Activated naive CD4-positive, alpha-beta T cell treated with anti-CD3 and anti-CD28 coated beads, Interleukin-2, amount 50 U/mL, for 72 hours (primary cell): ENCODE data around the gene STS. TPM values are rescaled to one million over a fixed set of nuclear protein-coding genes. Genes with fewer than 3 reads are reported as not detected.

Experiments
- ATAC-seq, 2 donors: fragments of 150-1000 bp; cut with Tn5 transposase; 2 replicates each; pipeline ENCODE4 v1.10.0; 2021; ENCODE audit warnings: mild to moderate bottlenecking in 2 of 2, moderate library complexity in 2 of 2
- DNase-seq, 2 donors: peaks; one replicate each; pipeline ENCODE4 v3.0.0; 2021 to 2022; ENCODE audit warnings: low spot score in 2 of 2
- H3K27ac Mint-ChIP-seq, 2 donors: one replicate each; pipeline ENCODE4 v1.8.0; 2022; ENCODE audit warnings: mild to moderate bottlenecking in 2 of 2, mixed read lengths in 2 of 2
- H3K36me3 Mint-ChIP-seq, 2 donors: one replicate each; pipeline ENCODE4 v1.8.0; 2022; ENCODE audit warnings: mixed read lengths in 2 of 2
- H3K9me3 Mint-ChIP-seq, 2 donors: one replicate each; pipeline ENCODE4 v1.8.0; 2022; ENCODE audit warnings: mixed read lengths in 2 of 2
- total RNA-seq, 2 donors: library from RNA; stranded (reverse); gene quantifications; one replicate each; pipeline ENCODE4 v1.2.3, GENCODE V29; 2022

The STS gene
- total RNA-seq, 2 donors from 2014 or later, result 0.39 to 1.1 TPM

DNA sequence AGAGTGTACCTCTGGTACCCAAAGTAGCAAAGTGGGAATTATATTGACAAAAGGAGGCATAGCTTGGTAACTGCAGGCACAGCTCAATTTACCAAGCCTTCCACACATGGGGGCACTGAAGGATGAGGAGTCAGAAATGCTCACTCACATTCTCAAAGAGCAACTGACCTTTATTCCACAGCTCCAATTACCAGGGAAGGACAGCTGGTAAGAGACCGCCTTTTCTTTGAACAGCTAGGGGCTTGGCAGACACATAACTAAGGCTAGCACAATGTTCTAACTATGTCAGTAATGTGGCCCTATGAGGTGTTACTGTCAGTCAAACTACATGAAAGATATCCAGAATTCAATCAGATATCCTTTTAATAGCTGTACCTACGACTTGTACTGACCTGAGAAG lies 20.5 kb upstream of the STS start:
- Mint-ChIP-seq H3K9me3 (no peaks in the 10 kb centered on the region), H3K27ac (no peak overlapping the region), H3K36me3 (peaks cover 0 to 4% of the 10 kb centered on the region in 2 donors)
- ATAC-seq, result no peak
- DNase-seq, result no peak

DNA sequence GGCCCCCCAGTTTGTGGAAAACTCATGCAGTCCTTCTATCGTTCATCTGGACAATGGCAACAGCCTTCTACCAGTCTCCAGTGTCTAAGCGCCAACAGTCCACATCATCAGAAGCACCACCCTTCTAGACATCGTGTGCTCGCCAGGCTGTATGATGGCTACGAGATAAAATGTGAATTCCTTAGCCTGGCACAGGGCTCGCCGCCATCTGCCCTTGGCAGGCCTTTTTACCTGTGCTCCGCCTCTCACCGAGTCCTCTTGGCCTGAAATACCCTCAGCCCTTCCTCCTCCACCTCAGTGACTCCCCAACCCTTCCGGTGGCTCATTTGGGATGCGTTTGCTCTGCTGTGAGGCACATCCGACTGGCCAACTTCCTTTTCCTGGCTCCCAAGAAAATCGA lies 15.9 kb upstream of the STS start:
- H3K36me3 Mint-ChIP-seq, result no peaks in the 10 kb centered on the region
- no peaks in the 10 kb centered on the region for H3K9me3 Mint-ChIP-seq
- DNase-seq (no peak), ATAC-seq (no peak)
- no peak overlapping the region for H3K27ac Mint-ChIP-seq

DNA sequence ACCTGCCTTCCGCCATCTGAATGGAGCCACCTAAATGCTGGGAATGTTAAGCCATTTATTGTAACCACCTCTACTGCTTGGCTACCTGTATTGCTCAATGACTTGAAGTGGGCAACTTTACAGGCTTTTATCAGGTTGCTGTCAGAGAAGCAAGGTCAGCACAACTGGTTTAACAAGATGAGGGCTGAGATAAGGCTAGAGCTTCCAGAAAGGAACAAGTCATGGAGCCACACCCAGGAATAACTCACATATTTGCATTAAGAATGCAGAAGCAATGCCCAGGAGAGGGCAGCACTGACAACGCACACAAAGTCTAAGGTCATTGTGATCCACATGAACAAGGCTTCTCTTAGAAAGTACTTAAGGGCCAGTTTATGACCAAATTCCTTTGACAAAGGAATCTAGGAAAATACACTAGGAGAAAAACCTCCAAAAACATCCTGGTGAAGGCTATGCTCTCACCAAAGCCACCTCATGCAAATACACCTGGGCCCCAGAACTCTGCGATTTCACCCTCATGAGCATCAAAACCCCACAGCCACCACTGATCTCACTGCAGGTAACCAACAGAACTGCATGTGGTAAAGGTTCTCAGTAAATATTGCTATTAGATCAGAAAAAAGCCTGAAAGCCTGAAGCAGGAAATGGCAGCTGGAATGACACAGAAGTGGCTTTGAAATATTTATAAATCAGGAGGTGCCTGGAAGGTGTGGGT lies 15.0 kb upstream of the STS start:
- Mint-ChIP-seq H3K9me3 (no peaks in the 10 kb centered on the region), H3K36me3 (no peaks in the 10 kb centered on the region), H3K27ac (peak overlapping the region; percentile 3 to 32)
- ATAC-seq, result no peak
- DNase-seq, result no peak

DNA sequence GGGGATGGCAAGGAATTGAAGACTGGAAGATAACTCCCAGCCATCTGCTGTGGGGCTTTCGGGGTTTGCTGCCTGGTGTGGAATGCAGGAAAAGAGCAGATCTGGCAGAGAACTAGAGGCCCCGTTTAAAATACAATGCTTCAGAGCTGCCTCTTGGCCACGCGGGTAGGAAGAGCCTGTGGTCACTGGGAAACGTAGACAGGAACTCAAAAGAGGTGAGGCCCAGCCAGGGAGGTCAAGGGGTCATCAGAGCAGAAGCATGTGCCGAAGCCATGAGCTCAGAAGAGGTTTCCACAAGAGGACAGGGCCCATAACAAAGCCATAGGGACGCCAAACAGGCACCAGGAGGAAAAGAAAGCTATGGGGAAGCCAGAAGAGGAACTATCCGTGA lies 14.5 kb upstream of the STS start:
- Mint-ChIP-seq H3K27ac (peak overlapping the region; percentile 3 to 32), H3K36me3 (no peaks in the 10 kb centered on the region), H3K9me3 (no peaks in the 10 kb centered on the region)
- DNase-seq (no peak), ATAC-seq (no peak)

DNA sequence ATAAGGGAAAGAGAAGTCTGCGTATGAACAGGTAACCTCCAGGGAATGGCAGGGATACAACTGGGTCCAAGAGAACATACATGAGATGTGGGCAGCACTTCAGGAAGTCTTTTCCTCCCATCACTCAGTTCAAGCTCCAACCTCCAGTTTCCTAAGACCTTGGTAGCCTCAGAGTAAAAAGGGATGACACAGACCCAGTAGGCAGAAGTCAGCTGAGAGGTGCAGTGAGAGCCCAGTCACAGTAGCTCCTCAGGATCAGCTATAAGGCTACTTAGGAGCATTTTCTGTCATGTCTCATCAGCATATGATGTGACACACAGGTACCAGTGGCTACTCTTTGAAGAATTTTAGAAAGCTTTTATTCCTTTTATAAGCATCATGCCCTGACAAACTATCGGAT lies 12.5 kb upstream of the STS start:
- Mint-ChIP-seq H3K9me3 (no peaks in the 10 kb centered on the region), H3K36me3 (no peaks in the 10 kb centered on the region), H3K27ac (no peak overlapping the region)
- no peak for DNase-seq
- no peak for ATAC-seq

DNA sequence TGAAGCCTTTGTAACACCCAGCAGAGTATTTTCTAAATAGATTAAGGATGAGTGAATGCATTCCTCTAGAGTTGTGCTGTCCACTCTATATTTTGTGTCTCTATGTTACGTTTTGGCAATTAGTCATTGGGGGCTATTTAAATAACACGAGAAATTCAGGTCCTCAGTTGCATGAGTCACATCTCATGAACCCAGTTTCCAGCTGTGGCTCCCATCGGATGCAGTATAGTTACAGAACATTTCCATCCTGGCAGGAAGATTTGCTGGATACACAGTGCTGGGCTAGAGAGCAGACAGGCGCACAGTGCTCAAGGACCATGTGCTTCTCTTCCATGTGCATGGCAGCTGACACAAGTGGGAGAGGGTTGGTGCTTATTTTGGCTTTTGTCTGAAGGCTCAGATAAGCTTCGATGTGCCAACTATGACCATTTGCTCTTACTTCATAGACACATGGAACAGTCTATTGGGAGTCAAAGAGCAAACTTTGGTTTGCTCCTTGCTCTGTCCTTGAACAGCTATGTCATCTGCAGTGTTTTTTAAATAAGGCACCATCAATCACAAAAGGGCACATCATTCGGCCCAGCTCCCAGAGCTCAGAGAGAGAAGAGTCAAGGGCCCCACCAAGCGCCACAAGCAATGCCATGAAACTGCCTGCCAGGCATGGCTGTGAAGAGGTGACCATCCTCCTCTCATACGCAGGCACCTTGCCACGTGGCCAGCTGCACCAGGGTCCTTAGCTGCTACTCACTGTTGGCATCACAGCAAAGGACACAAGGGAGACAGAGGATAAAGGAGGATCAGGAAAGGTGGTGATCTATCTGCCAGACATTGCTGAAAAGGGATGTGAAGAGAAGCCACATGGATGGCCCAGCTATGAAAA lies 8.1 kb upstream of the STS start:
- Mint-ChIP-seq H3K9me3 (no peaks in the 10 kb centered on the region), H3K27ac (no peak overlapping the region), H3K36me3 (no peaks in the 10 kb centered on the region)
- no peak for DNase-seq
- ATAC-seq, result no peak

DNA sequence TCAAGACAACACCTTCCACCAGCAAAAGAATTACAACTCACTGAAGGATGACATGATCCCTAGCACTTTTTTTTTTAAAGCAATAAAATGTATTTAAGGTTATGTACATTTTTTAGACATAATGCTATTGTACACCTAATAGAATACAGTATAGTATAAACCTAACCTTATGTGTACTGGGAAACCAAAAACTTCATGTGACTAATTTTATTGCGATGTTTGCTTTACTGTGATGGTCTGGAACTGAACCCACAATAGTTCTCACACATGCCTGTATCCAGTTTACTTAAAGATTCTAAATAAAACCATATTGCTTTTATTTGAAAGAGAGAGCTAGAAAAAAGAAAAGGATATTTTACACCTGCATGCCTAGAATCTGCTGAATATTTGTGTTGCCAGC lies 4.4 kb upstream of the STS start:
- DNase-seq, result no peak
- H3K27ac Mint-ChIP-seq, result no peak overlapping the region
- no peak for ATAC-seq
- H3K36me3 Mint-ChIP-seq, result no peaks in the 10 kb centered on the region
- H3K9me3 Mint-ChIP-seq, result no peaks in the 10 kb centered on the region

DNA sequence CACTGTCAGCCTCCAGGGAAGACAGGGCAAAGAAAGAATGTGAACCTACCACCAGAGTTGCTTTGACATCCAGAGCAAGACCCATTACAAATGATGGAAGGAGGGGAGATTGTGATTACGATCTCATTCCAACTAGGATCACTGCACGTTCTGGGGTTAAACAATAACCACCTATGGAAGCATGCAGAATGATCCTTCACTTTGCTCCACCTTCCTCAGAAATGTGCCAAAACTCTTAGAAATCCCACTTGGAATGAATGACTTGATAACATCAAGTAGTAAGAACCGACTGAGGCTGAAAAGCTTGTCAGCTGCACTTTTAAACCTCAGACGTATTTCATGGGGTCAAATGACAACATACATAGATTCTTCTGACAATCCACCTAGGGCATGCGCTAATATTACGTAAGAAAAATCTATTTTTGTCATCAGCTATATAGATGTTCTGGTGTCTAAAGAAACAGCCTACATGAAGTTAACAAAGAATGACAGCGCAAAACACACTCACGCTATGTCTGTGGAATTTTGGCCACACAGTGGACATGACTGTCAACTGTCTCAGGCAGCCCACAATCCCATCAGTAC lies 3.5 kb upstream of the STS start:
- Mint-ChIP-seq H3K27ac (no peak overlapping the region), H3K9me3 (no peaks in the 10 kb centered on the region), H3K36me3 (no peaks in the 10 kb centered on the region)
- DNase-seq (no peak), ATAC-seq (no peak)

DNA sequence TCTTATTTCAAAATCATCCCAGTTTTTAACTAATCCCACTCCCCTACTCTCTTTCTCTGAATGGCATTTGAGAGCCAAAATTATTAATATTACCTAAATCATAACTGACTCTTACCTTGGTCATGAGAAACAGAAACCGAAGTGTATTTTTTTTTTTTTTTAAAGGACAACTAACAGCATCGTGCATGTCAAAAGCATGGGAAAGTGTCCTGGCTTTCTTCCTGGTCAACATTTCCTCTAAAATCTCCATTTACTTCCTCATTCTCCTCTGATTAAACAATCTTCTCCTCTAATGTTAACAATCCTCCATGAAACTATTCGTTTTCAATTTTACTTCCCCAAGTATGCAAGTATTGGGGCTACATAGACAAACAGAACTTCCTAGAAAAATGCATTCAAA lies 2.1 kb upstream of the STS start:
- Mint-ChIP-seq H3K27ac (no peak overlapping the region), H3K9me3 (no peaks in the 10 kb centered on the region), H3K36me3 (no peaks in the 10 kb centered on the region)
- DNase-seq (no peak), ATAC-seq (no peak)

DNA sequence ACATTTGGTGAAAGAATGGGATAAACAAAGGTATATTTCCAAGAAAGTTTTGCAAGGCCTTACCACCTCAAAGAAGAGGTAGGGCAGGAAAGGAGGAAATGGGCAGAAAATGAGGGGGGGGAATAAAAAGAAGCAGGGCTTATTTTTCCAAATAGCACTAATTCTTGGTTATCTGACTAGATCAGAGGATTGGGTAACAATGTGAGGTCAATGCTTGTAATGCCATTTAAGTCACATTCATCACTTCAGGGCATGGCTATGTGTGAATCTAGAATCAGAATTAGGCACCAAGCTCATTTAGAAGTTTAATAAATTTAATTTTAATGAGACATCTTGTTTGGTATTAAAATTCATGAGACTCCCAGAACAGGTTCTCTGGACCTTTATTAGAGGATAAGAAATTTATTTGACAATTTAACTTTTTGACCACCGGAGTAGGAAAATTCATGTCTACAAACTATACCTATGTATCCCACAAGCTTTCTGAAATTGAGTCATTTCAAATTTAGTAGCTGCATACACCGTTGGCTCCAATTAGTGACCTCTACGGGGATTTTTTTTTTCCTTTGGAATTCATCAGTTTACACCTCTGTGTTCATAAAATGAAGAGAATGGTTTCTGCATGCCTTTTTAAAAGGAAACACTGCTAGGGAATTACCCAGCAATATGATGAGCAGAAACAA lies 1.4 kb upstream of the STS start:
- no peak for ATAC-seq
- no peak for DNase-seq
- H3K36me3 Mint-ChIP-seq, result no peaks in the 10 kb centered on the region
- H3K27ac Mint-ChIP-seq, result no peak overlapping the region
- H3K9me3 Mint-ChIP-seq, result no peaks in the 10 kb centered on the region

DNA sequence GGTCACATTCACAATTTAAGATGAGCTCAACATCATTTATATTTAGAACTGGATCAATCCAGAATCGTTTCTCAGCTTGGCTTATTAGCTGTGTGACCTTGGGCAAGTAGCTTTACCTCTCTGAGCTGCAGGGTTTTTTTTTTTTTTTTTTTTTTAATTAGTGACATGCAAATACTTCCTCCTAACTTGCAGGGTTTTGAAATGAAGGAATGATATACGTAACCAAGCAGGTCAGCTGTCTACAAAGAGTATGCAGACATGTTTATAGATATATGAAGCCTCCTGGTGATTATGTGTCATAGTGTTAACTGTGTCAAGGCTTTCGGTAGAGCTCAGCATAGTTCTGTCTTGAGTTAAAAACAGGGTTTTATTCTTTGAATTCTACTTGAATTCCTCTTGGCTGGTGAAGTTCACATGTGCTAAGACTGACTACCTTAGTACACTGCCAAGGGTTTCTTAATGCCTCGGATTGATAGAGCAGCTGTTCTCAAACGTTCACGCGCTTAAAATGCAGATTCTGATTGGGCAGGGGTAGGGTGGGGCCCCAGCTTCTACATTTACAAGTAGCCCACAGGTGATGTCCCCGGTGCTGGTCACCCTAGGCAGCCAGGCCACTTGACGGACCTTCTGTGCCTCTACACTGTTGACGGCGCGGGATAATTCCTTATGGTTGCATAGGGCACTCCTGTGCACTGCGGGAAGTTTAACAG lies 654 bp upstream of the STS start:
- H3K36me3 Mint-ChIP-seq, result no peaks in the 10 kb centered on the region
- peak; percentile 10 to 20 for ATAC-seq
- no peaks in the 10 kb centered on the region for H3K9me3 Mint-ChIP-seq
- peak overlapping the region; percentile 55 to 85 for H3K27ac Mint-ChIP-seq
- peak in 1 of 2 donors; percentile 1 for DNase-seq

DNA sequence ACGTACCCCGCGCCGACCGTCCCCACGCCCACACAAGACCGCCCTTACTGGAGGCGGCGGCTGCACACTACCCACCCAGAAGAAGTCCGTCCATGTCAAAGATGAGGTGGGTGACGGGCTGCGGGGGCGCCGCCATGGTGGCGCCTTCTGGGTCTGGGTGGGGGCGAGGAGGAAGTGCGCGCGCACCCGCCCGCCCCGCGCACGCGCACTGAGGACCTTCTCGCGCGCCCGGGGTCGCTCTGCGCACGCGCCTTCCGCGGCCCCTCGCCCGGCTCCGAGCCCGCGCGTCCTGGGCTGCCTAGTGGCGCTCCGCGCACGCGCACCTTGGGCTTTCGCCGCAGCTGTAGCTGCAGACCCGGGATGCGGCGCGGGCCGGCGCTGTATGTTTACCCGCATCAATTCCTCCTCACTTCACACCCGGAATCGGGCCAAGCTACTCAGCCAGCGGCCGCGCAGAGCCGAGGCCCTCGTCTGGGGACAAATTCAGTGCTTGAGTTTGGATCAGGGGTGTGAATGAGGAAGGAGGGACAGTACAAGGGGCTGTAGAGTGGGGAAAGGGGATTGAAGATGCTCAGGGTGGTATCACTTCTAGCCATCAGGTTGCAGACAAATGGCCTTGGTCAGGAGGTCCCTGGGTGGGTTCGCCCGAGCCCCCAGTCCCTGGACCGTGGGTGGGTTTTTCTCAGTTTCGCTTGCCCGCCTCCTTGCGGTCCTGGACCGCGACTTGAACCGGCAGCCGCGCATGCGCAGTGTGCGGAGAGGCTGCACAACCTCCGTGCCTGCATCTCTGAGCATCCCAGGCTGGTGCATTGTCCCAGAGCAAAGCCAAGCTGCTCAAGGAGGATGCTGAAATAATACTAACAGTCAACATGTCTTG lies 704 bp downstream of the STS start, which contains the start of gene PUDP:
Gene PUDP (minus strand): TSS at position 176 of the 877 bp plus-strand sequence. CDS start 40 bp downstream, at position 136.
- DNase-seq, result peak; percentile 77 to 88
- Mint-ChIP-seq H3K9me3 (no peaks in the 10 kb centered on the region), H3K27ac (peak within 1 kb of the TSS; percentile 82 to 85), H3K36me3 (no peaks in the 10 kb centered on the region)
- ATAC-seq, result peak; percentile 88 to 90

DNA sequence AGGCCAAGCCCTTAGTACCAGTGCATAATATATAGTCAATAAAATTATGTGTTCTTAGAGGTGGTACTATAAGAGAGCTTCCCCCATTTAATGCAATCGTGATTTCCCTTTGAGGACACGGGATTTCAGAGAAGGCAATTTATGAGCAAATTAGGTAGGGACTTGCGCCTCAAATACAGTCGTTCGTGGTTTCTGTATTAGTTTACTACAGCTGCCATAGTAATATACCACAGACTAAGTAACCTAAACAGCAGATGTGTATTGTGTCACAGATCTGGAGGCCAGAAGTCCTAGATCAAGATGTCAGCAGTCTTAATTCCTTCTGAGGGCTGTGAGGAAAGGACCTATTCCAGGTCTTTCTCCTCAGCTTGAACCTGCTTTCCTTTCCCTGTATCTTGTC lies 1.9 kb downstream of the STS start:
- no peaks in the 10 kb centered on the region for H3K36me3 Mint-ChIP-seq
- no peaks in the 10 kb centered on the region for H3K9me3 Mint-ChIP-seq
- ATAC-seq, result no peak
- no peak overlapping the region for H3K27ac Mint-ChIP-seq
- no peak for DNase-seq

DNA sequence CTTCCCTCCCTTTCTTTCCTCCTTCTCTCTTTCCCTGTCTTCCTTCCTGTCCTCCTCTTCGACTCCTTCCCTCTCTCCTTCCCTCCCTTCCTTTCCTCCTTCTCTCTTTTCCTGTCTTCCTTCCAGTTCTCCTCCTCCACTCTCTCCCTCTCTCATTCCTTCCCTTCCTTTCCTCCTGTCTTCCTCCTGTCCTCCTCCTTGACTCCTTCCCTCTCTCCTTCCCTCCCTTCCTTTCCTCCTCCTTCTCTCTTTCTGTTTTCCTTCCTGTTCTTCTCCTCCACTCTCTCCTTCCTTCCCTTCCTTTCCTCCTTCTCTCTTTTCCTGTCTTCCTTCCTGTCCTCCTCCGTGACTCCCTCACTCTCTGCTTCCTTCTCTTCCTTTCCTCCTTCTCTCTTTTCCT lies 5.7 kb downstream of the STS start:
- ATAC-seq, result no peak
- H3K27ac Mint-ChIP-seq, result no peak overlapping the region
- no peaks in the 10 kb centered on the region for H3K9me3 Mint-ChIP-seq

DNA sequence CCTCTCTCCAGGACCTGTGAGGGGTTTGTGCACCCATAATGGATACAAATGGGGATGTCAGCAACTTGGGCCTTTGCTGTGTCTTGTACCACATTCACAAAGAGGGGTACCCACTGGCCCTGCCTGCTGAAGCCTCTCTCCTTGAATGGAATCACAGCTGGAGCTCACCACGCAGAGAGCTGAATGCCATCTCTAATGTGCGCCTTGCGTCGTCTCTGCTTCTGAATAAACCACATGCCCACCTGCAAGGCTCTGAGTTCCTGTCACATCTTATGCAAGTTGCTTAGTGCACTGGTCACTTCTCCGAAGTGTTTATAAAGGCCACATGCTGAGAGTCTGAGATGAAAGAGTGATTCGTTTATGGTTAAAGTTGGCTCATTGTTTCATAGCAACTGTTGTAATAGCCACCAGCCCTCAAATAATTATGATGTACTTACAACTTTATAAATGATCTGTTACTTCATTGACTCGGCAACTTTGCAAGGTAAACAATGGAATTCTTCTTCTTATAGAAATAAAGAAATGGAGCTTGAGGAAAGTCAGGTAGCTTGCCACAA lies 6.6 kb downstream of the STS start:
- no peak for DNase-seq
- Mint-ChIP-seq H3K36me3 (no peaks in the 10 kb centered on the region), H3K9me3 (no peaks in the 10 kb centered on the region), H3K27ac (no peak overlapping the region)
- ATAC-seq, result no peak

More for the DNA sequence above, 5.7 kb downstream of the STS start:
- no peak for DNase-seq
- H3K36me3 Mint-ChIP-seq, result no peaks in the 10 kb centered on the region
